Fibroblast of pulmonary artery (primary cell): ENCODE measurements around the gene ERC1.

Experiments
- DNase-seq: peaks from one replicate; pipeline ENCODE4 v3.0.0-alpha.2; 2010; ENCODE audit warnings: low read depth
- H3K4me3 ChIP-seq: replicated peaks from 2 replicates; pipeline ENCODE4 v1.5.1; 2011; ENCODE audit warnings: low read depth, mild to moderate bottlenecking, control low read depth, low read length, moderate library complexity
- TF ChIP-seq, protein P1 (sequence below): IDR thresholded peaks from 2 replicates; pipeline ENCODE4 v1.5.1; 2011; ENCODE audit warnings: mild to moderate bottlenecking, control low read depth, low read length, inconsistent platforms; ENCODE audit errors: missing control alignments

The ERC1 gene

DNA sequence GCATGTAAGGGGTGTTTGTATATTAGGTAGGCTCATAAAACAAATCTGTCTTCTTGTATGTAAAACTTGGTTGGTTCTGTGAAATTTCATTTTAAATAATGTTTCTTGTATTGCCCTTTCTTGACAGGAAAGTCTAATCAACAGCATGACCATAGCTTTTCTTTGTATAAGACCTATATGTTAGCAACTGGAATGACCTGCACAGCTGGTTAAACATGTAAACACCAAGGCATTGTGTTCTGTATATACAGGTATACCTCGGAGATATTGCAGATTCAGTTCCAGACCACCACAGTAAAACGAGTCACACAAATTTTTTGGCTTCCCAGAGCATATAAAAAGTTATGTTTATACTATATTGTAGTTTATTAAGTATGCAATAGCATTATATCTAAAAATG lies 183.6 kb downstream of the ERC1 start:
- no peak overlapping the region for H3K4me3 ChIP-seq
- DNase-seq = no peak
- TF ChIP-seq, protein P1, sequence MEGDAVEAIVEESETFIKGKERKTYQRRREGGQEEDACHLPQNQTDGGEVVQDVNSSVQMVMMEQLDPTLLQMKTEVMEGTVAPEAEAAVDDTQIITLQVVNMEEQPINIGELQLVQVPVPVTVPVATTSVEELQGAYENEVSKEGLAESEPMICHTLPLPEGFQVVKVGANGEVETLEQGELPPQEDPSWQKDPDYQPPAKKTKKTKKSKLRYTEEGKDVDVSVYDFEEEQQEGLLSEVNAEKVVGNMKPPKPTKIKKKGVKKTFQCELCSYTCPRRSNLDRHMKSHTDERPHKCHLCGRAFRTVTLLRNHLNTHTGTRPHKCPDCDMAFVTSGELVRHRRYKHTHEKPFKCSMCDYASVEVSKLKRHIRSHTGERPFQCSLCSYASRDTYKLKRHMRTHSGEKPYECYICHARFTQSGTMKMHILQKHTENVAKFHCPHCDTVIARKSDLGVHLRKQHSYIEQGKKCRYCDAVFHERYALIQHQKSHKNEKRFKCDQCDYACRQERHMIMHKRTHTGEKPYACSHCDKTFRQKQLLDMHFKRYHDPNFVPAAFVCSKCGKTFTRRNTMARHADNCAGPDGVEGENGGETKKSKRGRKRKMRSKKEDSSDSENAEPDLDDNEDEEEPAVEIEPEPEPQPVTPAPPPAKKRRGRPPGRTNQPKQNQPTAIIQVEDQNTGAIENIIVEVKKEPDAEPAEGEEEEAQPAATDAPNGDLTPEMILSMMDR = no peak

DNA sequence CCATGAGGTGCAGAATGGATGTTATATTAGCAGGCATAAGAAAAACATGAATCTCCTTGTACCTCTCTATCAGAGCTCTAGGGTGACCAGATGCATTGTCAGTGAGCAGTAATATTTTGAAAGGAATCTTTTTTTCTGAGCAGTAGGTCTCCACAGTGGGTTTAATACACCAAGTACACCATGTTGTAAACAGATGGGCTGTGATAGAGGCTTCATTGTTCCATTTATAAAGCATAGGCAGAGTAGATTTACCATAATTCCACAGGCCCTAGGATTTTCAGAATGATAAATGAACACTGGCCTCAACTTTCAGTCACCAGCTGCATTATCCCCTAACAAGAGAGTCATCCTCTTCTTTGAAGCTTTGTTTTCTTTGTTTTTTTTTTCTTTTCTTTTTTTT lies 185.2 kb downstream of the ERC1 start:
- TF ChIP-seq, protein P1 = no peak
- DNase-seq = no peak

DNA sequence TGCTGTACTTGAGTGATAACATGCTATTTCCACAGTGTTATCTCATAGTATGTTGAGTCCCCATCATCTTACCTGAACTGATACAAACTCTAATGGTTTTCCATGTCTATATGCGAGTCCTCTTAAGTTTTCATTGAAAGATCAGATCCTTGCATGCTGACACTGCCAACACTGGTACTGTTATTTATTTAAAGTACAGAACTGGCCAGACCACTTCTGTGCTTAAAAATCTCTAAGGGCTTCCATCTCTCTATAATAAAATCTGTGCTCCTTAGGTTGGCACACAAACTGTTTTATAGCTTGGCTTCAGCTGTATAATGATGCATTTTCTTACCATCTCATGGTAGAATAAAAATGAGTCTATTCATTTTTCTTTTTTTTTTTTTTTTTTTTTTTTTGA lies 188.1 kb downstream of the ERC1 start:
- TF ChIP-seq, protein P1 = no peak
- H3K4me3 ChIP-seq = no peak overlapping the region
- no peak for DNase-seq

More for the DNA sequence above, 185.2 kb downstream of the ERC1 start:
- H3K4me3 ChIP-seq = no peak overlapping the region

DNA sequence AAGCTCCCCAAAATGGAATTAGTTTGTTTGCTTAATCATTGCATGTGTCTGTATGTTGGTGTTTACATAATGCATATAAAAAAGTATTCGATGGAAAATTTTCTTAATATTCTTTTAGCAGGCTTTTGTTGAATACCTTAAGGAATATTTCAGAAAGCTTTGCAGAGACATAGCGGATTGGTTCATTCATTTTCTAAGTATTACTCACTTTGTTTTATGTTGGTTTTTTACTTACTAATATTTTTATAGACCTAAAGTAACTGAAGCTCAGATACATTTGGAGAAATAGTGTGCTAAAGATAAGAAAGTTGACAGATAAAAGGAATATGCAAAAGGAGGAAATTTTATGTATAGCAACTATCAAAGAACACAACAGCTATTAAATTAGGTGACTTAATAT lies 191.0 kb downstream of the ERC1 start:
- H3K4me3 ChIP-seq = no peak overlapping the region
- TF ChIP-seq, protein P1 = no peak
- DNase-seq = no peak

DNA sequence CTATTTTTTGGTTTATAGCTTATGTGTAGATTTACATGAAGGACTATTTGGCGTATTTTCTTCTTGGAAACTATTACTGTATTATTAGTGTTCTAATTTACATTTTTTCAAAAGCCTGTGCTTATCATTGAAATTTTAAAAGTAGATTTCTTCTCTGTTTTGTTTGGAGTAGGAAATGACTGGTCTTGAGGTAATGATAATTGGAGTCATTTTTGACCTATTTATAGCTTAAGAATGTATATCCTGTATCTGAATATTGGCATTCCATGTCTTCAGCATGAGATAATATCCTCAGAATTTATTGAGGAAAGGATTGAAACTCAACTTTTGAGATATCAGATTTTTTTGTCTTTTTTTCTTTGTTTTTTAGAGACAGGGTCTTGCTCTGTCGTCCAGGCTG lies 193.4 kb downstream of the ERC1 start:
- no peak overlapping the region for H3K4me3 ChIP-seq
- peak; percentile 18 for DNase-seq
- TF ChIP-seq, protein P1 = no peak

DNA sequence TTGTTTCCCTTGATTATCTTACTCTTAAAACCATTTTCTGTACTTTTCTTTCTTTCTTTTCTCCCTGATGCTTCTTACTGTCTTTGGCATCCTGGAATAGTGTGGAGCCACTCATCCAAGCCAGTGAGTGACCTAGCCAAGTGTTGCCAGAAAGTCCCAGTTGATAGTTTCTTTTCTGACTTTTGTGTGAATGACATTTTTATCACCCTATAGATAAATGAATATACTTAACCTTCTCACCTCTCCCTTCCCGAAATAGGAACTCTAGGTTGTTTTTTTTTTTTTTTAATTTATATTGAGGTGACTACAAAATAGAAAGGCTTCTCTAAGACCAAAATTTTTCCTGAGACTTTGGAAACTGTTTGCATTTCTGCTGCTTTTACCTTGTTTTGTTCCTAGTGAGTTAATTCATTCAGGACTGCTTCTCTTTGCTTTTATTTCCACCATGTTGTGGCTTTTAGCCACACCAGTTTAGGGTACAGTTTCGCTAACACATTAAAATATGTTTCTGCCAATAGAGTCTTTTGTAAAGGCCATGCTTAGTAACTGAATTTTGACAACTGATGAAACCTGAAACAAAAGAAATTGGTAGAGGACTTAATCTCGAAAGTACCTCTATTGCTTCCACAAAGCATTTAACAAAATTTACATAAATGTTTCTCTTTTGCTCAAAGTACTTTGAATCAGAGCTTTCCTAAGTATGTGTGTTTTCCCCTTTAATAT lies 194.6 kb downstream of the ERC1 start:
- no peak for DNase-seq
- TF ChIP-seq, protein P1 = no peak
- no peak overlapping the region for H3K4me3 ChIP-seq

DNA sequence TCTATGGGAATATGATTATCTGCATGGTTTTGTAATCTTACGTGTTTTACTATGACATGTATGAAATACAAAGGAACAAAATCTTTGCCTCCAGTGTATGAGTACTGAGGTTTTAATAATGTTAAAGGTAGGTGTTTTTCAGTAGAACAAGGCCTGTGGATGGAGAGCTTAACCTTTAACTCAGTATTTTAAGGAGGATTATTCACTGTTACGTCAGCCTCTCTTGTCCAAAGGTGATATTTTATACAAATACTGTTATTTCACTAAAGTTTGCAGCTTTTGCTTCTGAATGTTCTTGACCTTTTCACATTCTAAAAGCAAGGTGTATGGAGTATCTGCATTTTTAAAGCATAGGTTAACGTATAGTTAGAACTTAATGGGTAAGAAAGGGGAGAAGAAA lies 195.3 kb downstream of the ERC1 start:
- DNase-seq = no peak
- TF ChIP-seq, protein P1 = no peak
- H3K4me3 ChIP-seq = no peak overlapping the region
